ENCODE measurements around the gene RASSF10. TPM values are rescaled to one million over a fixed set of nuclear protein-coding genes. Genes with fewer than 3 reads are reported as not detected.

Gene RASSF10
- total and polyA plus RNA-seq, 11 donors, result 0.07 to 0.85 (median 0.29) TPM

DNA sequence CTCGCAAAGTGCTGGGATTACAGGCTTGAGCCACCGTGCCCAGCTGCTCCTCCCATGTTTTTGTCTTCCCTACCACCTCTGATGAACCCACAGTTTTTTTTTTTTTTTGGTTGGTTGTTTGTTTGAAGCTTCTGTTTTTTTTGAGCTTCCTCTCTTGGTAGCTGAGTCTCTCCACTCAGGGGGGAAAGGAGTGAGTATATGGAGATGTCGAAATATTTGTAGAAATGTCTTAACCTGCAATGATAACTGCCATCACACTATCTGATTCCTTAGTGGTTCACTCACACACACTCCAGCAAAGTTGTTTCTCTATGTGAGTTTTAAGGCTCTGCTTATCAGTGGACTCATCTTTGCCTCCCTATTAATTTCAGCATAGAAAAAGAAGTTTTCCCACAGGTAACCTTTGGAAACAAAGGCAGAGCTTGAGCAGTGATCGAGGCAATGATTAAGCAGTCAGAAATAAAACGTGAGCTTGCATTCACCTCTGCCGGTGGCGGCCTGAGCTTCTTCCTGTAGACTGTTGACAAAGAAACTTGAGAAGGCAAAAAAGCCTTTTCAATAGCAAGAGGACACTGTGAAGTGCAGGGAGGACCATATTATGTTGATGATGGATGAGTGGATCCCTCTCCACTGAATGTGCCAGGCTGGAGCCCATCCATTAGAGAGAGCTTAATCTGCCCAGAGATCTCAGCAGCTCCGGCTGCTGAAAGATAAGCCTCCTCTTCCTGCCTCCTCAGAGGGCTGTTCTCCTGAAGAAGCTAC is 29.0 kb upstream of the RASSF10 start:
- Histone ChIP-seq H3K36me3 (no peaks in the 10 kb centered on the region), H3K4me1 (no peaks in the 10 kb centered on the region), H3K27ac (no peak overlapping the region), H3K9me3 (no peaks in the 10 kb centered on the region), H3K4me3 (no peak overlapping the region), H3K27me3 (peaks cover 0 to 3% (median 0%) of the 10 kb centered on the region in 9 donors)
- WGBS, 4 donors, result 57 to 71% (median 61%) methylated on average over 8 of the region's 8 CpGs
- TF ChIP-seq, protein P1, sequence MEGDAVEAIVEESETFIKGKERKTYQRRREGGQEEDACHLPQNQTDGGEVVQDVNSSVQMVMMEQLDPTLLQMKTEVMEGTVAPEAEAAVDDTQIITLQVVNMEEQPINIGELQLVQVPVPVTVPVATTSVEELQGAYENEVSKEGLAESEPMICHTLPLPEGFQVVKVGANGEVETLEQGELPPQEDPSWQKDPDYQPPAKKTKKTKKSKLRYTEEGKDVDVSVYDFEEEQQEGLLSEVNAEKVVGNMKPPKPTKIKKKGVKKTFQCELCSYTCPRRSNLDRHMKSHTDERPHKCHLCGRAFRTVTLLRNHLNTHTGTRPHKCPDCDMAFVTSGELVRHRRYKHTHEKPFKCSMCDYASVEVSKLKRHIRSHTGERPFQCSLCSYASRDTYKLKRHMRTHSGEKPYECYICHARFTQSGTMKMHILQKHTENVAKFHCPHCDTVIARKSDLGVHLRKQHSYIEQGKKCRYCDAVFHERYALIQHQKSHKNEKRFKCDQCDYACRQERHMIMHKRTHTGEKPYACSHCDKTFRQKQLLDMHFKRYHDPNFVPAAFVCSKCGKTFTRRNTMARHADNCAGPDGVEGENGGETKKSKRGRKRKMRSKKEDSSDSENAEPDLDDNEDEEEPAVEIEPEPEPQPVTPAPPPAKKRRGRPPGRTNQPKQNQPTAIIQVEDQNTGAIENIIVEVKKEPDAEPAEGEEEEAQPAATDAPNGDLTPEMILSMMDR (IDR thresholded peaks at IDR 0.05), result no peak
- no peak for TF ChIP-seq POLR2A (IDR thresholded peaks at IDR 0.05)
- intact Hi-C loops (cut with DNase I), result loop anchor here in 1 of 10 donors (10.0 kb wide), 1 partner anchor 365 kb away; no protein-coding TSS in a partner anchor
- DNase-seq (no peak), ATAC-seq (no peak)

DNA sequence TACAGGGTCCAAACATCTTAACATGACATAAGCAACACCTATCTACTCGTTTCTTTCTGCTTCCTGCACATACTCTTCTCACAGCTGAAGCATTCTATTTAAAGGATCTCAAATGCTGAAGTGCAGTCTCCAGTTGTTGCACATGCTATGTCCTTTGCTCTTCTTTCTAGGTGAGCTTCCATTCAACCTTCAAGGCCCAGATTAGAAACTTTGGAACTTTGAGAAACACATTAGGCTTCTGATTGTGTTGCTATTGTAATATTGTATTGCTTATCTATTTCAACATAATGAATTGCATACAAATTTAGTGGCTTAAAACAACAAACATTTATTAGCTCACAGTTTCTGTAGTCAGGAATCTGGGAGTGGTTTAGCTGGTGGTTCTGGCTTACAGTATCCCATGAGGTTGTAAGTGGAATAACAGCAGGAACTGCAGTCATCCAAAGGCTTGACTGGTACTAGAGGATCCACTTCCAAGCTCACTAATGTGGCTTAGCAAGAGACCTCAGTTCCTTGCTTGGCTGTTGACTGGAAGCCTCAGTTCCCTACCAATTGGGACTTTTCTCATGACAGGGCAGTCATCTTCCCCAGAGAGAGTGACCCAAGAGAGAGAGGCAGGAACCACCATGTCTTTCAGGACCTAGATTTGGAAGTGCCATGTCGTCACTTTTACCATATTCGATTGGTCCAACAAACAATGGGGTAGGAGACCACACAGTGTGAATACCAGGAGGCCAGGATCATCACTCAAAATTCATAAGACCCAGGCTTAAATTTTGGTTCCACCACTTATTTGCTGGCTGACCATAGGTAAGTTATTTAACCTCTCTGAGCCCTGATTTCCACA is 27.2 kb upstream of the RASSF10 start:
- no peak for DNase-seq
- Histone ChIP-seq H3K4me3 (no peak overlapping the region), H3K9me3 (no peaks in the 10 kb centered on the region), H3K36me3 (no peaks in the 10 kb centered on the region), H3K4me1 (no peaks in the 10 kb centered on the region), H3K27me3 (peaks cover 0 to 10% (median 0%) of the 10 kb centered on the region in 9 donors), H3K27ac (no peak overlapping the region)
- WGBS, 4 donors, result 71 to 79% (median 74%) methylated on average over 3 of the region's 3 CpGs
- TF ChIP-seq POLR2A (IDR thresholded peaks at IDR 0.05), result no peak
- TF ChIP-seq, protein P1 (IDR thresholded peaks at IDR 0.05), result no peak
- intact Hi-C loops (cut with DNase I), result no loop called here
- no peak for ATAC-seq

DNA sequence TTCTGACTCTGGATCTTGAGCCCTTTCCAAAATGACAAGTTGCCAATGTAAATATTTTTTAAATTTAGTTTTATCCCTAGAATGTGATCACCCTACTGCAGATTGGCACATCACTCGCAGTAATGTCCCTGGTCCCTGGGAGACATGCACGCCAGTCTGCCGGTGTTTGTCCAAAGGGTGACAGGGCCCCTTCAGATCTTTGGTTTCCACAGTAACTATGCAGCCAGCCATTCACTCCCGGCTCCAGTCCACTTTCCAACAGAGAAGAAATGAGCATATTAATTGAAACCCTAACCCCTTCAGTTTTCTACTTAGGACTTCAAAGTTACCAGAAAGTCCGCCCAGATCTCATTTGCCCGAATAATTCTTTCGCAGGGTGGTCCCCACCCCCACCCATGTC is 25.8 kb upstream of the RASSF10 start:
- Histone ChIP-seq H3K9me3 (no peaks in the 10 kb centered on the region), H3K4me3 (no peak overlapping the region), H3K27me3 (peaks cover 0 to 10% (median 0%) of the 10 kb centered on the region in 9 donors), H3K27ac (no peak overlapping the region), H3K36me3 (no peaks in the 10 kb centered on the region), H3K4me1 (no peaks in the 10 kb centered on the region)
- intact Hi-C loops (cut with DNase I), result no loop called here
- TF ChIP-seq, protein P1 (IDR thresholded peaks at IDR 0.05), result no peak
- no peak for TF ChIP-seq POLR2A (IDR thresholded peaks at IDR 0.05)
- 86 to 91% (median 90%) methylated on average over 7 of the region's 7 CpGs for WGBS, 4 donors
- ATAC-seq (no peak), DNase-seq (no peak)
